DMS114 treated with DMSO at 0.1 percent for 48 hours (cell line): ENCODE data around the gene DLD.
"Not testable (repeated sequence)": the region's sequence is repeated elsewhere in the genome, so short reads cannot be mapped to it uniquely, and the experiment has no call there.

Source experiments
- DNase-seq: peaks from one replicate; lab custom pipeline; 2025; ENCODE audit not compliant: unreplicated experiment; lab: John Stamatoyannopoulos, UW

Gene DLD

DNA sequence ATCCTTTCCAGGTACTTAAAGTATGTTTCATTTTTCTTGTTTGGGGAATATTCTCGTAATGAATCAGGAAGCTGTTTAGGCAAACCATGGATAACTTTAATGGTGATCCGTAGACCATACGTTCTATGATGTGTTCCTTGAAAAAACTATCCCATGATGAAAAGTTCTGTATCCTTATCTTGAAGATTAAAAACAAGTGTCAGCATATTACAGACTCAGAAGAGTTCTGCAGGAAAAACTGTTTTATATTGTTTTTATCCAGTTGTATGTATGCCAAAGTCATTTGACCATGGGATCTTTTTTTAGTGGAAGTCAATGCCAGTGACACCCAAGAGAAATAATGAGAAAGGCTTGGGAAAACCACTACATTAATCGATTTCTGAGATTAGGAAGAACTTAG lies 52.0 kb downstream of the DLD start:
- no peak for DNase-seq

DNA sequence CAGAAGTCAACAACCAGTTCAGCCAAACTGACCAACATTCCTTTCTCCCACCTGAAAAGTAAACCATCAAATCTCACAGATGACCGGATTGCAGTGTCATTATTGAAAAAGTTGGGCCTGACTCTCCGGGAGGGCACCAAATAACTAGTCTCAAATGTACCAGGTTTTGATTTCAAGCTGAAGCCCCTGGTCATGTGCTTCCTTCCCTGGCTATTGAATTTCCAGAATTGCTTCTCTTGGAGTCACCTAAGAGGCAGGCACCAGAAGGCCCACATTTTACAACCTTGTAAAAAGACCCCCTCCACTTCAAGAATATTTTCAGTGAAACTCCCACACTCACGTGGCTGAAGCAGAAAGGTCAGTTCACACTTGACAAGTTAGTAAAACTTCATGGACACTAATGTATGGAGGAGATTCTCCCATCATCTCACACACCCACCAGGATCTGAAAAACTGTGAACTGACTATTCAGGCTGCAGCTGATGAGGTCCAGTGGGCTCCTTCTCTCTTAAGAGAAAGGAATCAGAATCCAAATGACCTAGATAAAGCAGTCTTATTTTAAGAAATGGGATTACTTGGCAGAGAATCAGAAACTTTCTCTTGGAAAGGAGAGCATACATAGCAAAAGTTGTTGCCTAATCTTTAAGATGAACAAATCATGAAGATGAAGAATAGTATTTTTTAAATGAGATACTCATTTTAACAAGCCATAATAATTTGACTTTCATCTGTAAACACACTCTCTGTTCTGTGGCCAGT lies 53.6 kb downstream of the DLD start:
- DNase-seq = no peak

DNA sequence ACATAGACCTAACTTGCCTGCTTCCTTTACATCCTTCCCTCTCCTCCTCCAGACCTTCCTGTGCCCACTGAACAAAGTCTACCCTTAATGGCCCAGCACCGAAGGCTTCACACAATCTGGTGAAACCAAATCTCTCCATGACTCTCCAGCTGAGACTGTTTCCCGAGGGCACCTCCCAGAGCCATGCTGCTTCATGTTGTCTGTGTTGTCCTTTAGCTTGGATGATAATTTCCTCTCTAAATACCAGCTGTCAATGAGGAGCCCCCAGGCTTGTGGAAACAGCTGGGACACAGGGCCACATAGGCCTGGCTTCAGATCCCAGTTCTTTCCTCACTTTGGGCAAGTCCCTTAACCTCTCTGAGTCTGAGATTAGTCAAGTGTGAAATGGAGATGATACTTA lies 54.3 kb downstream of the DLD start:
- DNase-seq = no peak

DNA sequence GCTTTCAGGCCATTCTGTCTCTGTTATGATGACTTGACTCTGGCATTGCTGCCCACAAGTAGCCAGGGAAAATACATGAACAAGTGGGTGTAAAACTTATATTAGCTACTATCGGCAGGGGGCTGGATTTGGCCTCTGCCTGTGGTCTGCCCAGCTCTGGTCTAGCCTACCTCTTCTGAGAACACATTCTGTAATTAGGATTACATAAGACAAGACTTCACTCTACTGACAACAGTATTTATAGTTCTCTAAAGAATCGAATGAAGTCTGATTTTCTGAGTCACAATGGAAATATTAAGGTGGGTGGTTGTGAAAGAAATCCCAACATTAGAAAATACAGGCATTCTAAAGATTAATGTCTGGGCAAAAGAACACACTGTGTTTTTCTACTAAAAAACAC lies 55.5 kb downstream of the DLD start:
- DNase-seq = no peak

DNA sequence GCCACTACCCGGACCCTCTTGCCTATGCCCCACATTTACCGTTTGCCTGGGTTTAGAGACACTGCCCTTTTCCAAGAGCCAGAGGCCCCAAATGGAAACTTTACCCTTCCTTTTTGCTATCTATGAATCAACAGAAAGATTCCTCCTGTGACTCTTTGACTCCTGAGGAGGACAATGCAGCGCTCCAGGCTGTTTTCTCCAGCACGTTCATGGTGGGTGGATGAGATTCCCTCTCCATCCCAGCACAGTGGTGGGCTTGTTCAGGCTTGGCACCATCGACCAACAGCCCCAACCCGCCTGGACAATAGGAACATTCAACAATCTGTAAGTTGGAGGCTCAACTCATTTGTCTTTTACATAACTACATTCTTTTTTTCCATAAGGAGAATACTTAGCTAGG lies 55.9 kb downstream of the DLD start:
- no peak for DNase-seq

DNA sequence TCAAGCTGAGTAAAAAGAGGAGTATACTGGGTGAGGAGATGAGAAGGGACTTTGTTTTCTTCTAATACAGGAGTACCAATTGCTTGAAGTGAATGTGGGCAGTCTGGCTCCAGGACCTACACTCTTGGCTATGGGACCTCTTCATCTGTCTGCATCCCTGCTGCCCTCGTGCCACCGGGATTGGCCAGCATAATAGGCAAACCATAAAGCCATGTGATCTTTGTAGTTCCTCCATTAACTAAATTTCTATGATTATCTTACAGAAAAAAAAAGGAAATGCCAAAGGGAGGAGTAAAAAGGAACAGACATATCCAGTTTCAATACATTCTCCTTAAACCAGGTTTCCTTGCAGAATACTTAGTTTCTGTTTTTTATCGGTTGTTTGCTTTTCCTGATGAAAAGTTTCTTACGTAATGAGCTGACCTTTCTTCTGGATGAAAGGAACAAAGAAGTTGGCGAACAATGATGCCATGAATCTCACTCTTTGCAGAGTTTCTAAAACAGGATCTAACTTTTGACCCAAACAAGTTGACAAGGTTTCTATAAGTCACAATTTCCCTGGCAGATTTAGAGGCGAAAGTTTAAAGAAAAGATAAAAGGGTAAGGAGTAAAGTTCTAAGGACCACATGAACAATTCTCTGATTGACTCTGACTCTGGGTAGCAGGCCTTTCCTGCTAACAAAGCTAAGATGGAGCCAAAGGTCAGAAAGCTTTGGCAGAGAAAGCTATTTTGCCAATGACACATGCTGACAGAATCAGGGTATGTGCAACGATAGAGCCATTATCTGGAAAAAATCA lies 57.9 kb downstream of the DLD start:
- no peak for DNase-seq

DNA sequence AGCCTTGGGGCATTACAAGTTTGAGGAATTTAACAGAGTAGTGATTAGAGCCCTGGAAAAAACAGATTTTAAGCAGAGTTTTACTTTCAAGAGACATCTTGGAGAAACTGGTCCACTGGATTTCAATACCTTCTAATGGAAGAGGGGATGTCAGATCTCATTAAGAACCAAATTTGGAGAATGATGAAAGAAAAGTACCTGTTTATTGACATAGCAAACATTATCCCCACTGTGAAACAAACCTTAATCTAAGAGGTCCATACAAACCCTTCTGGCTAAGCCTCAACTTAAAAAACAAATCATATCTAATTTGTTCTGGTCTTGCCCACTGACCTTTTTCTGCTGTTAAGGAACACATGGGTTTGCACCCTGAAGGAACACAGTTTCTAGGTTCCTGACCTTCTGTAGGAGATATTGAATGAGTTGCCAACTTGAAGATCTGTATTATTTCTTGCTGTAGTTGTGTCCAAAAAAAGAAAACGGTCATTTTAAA lies 58.5 kb downstream of the DLD start:
- DNase-seq = no peak

DNA sequence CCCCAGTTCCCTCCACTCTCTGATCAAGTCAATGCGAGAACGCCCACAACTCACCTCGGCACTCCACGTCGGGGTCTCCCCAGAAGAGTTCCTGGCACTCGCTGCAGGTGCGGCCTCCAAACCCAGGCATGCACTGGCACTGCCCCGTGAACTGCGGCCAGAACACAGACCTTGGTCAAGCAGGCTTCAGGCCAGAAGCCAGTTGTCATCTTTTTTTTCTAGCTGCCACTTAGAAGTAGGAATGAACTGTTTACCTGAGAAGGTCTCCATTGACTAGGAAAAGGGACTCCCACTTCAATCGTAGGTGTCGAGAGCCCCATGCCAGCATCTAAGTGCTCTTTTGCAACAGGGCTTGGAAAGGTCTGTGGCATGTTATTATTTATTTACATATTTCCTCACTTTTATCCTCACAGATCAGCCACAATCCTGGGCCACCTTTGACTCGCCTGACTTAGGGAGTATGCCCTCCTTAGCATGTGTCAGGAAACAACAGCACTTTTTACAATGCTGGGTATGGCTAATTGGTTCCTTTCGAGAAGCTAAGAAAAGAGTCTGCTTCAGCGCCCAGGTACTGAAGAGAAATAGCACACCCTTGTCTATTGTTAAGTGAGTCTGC lies 60.3 kb downstream of the DLD start:
- DNase-seq = no peak

DNA sequence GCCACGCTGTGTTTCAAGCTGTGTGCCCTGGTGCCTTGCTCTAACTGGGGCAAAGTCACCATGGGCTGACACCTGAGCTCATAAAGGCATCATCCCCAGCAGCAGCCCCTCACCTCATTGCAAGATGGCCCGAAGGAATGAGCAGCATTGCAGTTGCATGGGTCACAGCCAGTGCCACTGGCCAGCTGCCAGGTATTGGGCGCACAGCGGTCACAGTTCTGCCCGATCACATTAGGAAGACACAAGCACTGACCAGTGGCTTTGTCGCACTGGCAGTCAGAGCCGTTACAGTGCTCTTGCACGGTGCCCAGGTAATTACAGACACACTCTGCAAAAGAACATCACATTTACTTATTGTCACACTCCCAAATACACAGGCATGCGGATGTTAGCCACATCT lies 60.9 kb downstream of the DLD start:
- DNase-seq = no peak

DNA sequence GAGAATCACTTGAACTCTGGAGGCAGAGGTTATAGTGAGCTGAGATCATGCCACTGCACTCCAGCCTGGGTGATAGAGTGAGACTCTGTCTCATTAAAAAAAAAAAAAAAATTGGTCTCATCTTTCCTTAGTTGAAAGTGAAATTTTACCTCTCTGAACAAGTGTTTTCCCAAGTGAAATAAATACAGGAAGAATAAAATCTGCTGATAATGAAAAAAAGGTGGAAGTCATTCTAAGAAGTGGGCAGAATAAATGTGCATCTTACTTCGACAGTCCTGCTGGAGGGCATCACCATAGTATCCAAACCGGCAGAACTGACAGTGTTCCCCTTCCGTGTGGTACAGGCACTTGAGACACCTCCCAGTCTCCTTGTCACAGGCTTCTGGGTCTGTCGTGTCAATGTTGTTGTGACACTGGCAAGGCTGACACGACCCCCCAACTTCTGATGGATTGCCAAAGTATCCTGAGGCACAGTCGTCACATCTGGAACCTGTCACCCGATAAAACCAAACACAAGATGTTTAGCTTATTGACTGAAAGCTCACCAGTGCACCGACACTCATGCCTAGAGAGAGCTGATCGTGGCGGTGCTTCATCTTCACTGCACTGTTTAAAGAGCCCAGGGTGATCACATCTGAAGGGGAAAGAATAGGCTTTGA lies 62.4 kb downstream of the DLD start:
- no peak for DNase-seq

DNA sequence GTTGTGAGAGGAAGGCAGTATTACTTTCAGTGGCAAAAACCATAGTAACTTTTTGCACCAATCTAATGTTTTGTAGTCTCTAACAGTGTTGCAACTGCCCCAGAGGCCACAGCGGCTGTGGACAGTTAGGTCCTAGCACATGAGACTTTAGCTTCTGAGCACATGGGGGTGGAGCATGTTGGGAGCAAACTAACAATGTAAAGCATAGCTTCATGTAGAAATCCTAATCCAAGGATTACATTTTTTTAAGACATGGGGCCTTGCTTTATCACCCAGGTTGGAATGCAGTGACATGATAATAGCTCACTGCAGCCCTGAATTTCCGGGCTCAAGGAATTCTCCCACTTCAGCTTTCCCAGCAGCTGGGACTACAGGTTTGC lies 62.9 kb downstream of the DLD start:
- DNase-seq = no peak

DNA sequence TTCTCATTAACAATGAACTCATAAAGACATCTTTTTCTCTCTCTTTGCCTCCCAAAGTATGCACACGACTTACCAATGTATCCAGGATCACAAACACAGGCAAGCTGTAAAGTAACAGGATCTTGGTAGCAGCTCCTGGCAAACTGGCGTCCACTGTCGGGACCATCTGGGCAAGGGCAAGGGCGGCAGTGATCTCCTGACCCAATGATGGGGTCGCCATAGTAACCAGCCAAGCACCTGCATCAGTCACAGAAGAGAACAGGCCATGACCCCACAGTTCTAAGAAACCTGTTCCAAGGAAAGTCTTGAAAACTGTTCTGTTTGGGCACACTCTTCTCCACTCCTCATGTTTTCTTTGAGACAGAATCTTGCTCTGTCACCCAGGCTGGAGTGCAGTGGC lies 64.4 kb downstream of the DLD start:
- no peak for DNase-seq

DNA sequence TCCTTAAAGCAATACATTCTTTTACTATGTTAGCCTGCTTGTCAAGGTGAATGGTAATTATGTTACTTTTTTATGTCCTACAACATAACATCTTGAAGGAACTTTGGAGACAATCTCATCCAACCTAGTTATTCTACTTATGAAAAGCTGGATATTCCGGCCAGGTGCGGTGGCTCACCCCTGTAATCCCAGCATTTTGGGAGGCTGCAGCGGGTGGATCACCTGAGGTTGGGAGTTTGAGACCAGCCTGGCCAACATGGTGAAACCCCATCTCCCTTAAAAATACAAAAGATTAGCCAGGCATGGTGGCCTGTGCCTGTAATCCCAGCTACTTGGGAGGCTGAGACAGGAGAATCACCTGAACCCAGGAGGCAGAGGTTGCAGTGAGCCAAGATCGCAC lies 66.0 kb downstream of the DLD start:
- not testable (repeated sequence) for DNase-seq

DNA sequence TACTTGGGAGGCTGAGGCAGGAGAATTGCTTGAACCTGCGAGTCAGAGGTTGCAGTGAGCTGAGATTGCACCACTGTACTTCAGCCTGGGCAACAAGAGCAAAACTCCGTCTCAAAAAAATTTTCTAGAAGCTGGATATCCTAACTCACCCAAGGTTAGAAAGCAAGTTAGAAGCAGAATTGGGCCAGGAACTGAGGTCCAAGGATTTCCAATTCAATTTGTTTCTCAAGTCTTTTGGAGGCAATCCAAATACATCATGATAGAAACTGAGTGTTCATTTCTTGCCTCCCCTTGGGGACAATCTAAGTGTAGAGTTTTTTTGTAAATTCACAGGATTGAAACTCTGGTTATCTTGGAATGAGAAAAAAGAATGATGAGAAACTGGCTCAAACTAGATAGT lies 66.5 kb downstream of the DLD start:
- no peak for DNase-seq

DNA sequence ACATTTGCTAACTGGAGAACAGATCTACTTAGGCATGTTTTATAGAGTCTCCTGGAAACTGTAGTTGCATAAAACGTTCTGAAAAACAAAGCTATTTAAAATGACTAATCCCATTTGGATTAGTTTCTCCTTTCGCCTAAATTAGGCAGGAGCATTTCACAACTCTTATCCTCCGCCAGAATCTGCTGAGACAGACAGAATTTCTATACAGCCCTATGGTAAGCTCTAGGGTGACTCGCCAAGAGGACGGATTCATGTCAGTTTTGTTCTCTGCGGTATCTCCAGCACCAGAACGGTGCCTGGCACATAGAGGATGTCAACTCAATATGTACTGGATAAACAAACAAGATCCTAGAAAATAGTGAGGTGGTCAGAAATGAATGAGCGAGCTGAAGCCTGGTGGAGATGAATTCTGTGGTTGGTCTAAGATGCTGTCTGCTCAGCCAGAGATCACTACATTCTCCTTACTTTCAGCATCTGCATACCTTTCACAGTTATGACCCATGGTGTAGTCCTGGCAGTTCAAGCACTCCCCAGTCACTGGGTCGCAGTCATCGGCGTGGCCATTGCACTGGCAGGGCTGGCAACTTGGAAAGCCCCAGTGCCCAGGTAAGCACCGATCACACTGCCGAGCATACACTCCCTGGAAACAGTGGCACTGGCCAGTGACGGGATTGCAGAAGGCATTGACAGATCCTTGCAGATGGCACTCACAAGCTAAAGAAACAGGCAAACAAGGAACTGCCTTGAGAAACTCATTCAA lies 68.0 kb downstream of the DLD start:
- no peak for DNase-seq

DNA sequence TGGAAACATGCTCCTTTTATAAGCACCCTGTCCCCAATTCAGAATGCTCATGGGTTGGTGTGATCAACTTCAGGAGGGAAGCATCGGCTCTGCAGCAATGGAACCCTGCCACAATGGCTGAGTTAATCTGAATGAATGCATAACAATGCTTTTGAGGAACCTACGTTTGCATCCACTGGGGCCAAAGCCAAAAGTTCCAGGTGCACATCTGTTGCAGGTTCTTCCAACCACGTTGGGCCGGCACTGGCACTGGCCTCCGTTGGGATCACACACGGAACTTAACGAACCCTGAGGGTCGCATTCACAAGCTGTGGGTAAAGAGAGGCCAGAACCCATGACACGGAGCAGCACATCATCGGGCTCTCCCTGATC lies 68.5 kb downstream of the DLD start:
- DNase-seq = no peak

DNA sequence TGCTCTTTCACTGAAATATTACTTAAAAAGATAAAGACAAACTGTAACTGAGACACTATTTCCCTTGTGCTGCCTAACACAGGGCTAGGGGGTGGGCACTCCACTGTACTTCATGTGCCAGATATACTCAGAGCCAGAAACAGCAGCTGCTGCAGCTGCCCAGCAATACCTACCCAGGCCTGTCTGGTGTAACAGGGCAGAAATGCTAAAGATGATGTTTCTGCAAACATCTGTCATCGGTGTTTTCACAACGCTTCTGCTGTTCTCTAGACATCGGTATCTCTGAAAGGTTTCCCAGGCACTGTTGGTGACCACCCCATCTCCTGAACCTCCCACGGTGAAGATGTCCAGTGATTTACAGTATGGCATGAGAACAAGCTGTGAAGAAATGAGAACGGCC lies 69.3 kb downstream of the DLD start:
- no peak for DNase-seq

DNA sequence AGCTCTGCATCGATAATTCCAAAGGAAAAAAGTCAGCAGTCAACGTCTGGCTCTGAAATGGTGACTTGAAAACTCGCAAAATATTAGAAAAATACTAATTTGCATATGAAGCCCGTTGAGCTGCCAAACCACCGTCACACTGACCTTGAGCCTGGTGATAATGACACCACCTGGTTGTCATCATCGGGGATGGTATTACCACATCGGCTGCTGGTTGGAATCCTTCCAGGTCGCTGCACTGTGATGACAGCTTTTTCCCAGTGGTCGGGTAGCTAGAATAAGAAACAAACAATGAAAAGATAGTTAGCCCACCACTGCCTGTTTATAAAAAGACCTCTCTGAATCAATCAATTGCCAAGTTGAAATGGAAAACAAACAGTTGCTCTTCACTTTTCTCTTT lies 70.4 kb downstream of the DLD start:
- DNase-seq = no peak

DNA sequence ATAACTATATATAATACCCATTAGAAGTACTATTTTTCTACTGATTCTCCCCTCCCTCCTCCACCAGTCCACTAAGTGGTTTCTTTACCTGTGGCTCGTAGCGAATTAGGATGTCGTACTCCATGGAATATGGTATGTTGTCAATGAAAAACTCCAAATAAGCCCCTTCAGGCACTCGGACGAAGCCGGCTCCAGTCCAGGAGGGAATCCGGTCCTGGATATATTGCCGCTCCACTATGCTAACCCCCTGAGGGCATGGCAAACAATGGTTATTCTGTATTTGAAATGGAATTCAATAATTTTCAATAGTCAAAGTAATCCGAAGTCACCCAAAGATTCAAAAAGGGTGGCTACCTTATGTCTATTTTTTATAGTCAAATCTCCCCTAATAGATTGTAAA lies 71.8 kb downstream of the DLD start:
- DNase-seq = no peak

DNA sequence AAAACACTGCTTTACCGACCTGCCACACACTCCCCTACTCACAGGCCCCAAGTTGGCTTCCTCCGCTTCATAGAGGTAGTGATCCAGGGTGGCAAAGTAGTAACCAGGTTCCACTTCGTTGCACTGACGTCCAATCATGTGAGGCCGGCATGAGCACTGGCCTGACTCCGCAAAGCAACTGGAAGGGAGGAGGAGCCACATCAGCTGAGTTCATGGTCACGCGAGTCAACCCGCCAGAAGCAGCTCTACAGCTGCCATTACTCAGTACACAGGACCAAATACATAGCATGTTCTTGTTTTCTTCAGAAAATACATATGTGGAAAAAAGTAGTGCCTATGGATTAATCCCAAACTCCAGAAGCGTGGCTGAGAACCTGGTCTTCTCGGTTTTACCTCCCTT lies 73.5 kb downstream of the DLD start:
- DNase-seq = no peak

DNA sequence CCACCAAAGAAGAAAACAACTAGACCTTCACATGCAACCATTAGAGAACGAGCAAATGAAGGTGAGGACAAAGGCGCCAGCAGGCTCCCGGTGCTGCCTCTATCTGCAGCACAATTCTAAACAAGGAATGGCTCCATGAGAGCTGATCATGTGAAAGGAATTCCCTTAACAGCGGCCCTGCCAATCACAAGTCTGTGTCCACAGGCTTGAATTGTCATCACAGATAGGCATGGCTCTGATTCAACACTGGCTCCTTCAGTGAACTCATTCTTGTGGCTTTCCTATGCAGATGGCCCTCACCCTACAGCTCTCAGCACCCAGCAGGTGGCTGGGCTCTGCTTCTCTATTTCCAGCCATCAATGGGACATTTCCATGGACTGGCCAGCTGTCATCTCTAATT lies 75.7 kb downstream of the DLD start:
- DNase-seq = no peak
